ACHN (cell line): ENCODE results near the gene RBCK1.
"Not testable (repeated sequence)": the region's sequence is repeated elsewhere in the genome, so short reads cannot be mapped to it uniquely, and the experiment has no call there.

Experiments used
- DNase-seq: peaks from one replicate; pipeline ENCODE4 v3.0.0-alpha.2; 2015
- in situ Hi-C: cut with HindIII; loops from 2 replicates; pipeline ENCODE4 v1.10.0; 2017; ENCODE audit warnings: low sequenced_read_pairs, low pct_ligation_motif_present, low pct_unique_long_range_greater_than_20kb

RBCK1 gene

DNA sequence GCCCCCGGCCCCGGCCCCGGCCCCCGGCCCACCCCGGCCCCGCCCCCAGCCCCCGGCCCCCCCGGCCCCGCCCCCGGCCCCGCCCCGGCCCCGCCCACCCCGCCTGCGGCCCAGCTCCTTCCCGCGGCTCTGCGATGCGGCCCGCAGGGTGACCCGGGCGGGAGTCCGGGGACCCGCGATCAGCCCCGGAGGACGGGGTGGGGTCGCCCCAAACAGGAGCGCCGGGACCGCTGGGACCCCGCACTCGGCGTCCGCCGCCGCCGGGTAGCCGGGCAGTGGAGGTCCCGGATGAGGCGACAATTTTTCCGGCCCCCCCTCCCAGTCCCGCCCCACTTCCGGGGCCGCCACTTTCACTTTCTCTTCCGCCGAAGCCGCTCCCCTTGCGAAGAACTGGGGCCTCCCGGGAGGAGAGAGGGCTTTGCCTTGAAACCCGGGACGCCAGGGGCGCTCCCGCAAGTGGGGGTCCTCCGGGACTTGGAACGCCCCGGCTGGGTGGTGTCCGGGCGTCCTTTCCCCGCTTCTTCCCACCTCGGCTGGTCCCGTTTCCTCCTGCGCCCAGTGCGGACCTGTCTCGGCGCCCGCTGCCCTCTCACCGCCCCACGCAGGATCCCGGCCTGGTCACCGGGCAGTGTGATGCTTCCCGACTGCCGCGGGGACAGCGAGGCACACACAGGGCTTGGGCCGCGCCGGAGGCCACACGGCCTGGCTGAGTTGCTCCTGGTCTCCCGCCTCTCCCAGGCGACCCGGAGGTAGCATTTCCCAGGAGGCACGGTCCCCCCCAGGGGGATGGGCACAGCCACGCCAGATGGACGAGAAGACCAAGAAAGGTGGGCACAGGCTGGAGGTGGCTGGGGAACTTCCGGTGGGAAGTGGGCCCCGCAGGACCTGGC is at the start of gene RBCK1:
RBCK1 (plus strand) TSS at position 347 of the 890 bp plus-strand sequence; CDS start at position 806, 459 bp downstream.
- in situ Hi-C loops = no loop called here

DNA sequence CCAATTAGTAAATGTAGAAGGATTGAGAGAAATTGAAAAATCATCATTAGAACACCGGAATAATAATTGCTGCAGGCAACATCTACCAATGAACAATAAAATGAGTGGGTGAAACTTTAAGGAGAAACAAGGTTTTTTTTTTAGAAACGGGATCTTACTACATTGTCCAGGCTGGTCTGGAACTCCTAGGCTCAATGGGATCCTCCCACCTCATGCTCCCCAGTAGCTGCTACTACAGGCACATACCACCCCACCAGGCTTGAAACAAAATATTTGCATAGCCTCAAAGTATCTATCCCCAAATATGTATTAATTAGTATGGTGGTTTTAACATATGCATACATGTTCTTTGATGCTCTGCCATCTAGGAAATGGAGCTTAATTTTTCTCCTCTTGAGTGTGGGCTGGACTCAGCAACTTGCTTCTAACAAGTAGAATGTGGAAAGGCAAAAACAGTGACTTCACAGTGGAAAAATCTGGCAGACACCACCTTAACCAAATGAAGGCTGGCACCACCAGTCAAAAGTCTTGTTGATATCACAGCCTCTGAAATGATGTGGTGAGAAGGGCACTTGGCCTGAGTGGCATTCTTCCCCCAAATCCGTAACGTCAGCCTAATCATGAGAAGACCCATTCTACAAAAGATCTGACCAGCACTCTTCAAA is 49.1 kb upstream of the RBCK1 start:
- in situ Hi-C loops = no loop called here
- DNase-seq = no peak

More for the DNA sequence above, at the start of gene RBCK1:
- peak; percentile 78 for DNase-seq

DNA sequence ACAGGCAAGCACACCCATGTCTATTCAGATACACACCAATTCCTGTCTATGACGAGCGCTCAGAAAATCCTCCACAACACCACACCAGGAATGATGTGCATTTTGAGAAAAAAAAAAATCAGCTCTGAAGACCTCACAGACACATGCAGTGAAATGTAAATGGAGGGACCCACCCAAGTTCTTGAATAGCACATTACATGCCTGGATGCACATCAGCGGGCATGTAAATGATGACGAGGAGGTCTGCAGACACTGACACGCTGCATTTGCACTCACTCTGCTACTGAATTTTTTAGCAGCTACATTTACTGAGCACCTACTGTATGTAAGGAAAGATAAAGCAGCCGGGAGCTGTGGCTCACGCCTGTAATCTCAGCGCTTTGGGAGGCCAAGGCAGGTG is 46.5 kb upstream of the RBCK1 start:
- in situ Hi-C loops = no loop called here
- peak; percentile 74 for DNase-seq

DNA sequence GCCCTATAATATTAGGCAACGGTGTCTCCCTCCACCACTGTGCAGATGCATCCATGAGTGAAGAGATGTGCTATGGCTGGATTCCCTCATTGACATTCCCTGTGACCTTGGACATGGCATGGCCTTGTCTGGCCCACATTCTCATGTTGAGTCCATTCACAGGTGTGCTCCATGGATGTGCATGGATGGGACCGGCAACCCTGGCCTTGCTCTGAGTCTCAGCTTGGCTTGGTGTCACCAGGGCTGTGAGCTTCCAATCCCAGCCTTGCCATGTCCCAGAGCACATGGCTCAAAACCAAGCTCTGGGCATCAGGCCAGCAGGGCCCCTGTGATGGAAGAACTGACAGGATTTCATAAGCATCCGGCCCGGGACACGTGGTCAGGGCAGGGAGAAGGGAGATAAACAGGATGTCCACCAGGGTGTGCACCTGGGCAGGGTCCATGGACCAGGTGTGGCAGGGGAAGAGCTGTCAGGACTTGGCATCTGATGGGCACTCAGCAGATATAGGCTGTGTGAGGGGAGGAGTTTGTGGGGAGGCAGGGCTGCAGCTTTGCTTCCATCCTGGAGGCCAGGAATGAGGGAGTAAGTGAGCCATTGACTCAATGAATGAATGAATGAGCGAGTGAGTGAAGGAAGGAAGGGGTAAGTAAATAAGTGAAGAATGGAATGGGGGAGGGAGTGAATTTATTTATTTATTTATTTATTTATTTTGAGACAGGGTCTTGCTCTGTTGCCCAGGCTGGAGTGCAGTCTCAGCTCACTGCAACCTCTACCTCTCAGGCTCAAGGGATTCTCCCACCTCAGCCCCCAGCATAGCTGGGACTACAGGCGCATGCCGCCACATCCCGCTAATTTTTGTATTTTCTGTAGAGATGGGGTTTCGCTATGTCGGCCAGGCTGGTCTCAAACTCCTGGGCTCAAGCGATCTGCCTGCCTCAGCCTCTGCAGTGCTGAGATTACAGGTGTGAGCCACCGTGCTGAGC is 45.5 kb upstream of the RBCK1 start:
- peak; percentile 93 for DNase-seq
- in situ Hi-C loops = no loop called here

DNA sequence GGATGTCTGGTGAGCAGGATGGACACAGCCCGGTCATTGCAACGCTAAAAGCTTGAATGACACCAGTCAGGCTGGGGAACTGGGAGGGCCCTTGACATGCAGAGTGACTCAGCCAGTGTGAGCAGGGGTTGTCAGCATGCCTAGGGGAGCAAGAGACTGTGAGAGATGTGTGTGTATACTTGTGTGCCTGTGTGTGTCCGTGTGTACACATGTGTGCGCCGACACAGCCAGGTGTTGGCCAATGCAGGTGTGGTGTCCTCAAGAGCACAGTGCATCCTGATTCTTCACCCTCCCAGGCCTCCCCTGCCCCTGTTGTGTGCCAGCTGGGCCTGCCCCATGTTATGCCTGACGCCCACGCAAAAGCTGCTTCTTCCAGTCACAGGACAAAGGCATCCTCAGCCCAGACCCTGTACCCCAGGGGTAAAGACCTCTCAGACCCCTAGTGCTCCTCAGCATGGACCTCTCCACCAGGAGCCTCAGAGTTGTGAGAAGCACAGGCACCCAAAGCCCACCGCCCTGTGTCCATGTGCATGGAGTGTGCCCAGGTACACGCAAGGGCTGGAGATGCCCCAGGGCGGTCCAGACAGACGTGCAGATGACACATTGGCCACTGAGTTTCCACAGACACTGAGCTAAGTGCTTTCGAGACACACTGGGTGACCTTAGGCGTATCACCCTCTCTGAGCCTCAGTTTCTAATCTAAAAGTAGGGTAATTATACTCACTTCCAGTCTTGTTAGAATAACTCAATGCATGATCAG is 44.6 kb upstream of the RBCK1 start:
- DNase-seq = peak; percentile 36
- in situ Hi-C loops = no loop called here

DNA sequence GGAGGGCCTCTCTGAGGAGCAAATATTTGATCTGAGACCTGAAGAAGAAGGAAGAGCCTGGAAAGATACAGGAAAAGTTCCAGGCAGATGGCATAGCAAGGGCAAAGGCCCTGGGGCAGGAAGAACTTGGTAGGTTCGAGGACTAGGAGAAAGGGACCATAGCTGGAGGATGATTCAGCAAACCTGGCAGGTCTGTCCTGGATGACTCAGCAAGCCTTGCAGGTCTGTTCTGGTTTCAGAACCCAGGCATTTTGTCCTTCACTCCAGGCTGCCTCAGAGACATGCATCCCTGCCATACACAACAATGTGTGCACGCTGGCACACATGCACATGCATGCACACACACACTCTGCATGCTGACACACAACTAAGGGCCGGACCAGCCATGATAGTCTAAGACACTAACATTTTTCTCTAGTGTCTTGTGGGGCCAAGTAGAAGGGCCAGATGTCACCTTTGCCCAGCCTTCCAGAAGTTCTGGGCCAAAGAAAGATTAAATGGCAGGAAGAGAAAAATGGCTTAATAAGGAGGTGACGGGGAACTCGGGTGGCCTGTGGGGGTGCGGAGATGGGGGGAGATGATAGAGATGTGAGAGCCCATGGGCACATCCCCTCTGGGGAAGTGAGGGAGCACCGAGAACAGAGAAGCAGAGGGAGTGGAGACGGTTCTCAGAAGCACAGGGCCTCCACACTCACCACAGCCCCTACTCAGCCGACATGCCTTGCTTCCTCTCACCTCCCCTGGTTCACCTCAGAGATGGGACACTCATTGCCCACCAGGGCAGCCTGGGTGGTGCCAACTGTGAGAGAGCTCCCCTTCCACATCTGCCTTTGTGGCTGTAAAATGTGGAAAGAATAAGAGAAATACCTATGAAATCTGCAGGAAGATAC is 42.9 kb upstream of the RBCK1 start:
- DNase-seq = peak; percentile 52
- in situ Hi-C loops = no loop called here

DNA sequence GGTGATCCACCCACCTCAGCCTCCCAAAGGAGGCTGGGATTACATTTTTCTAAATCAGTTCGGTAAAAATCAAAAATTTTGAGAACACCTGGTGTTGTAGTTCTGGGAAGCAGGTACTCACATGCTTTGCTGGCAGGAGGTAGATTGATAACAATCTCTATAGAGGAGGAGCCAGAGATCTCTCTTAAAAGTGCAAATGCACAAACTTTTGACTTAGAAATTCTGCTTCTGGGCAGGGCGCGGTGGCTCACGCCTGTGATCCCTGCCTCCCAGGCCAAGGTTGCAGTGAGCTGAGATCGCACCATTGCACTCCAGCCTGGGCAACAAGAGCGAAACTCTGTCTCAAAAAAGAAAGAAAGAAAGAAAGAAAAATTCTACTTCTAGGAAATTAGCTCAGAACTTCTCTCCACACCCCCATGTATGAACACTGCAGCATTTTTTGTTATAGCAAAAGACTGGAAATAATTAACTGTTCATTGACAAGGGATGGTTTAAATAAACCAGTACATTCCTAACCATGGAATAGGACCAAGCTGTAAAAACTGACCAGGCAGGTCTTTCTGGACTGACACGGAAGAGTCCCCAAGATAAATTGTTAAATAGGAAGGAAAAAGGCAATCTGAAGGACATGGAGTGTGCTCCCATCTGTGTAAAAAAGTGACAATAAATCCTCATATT is 41.9 kb upstream of the RBCK1 start:
- DNase-seq = no peak
- in situ Hi-C loops = no loop called here

DNA sequence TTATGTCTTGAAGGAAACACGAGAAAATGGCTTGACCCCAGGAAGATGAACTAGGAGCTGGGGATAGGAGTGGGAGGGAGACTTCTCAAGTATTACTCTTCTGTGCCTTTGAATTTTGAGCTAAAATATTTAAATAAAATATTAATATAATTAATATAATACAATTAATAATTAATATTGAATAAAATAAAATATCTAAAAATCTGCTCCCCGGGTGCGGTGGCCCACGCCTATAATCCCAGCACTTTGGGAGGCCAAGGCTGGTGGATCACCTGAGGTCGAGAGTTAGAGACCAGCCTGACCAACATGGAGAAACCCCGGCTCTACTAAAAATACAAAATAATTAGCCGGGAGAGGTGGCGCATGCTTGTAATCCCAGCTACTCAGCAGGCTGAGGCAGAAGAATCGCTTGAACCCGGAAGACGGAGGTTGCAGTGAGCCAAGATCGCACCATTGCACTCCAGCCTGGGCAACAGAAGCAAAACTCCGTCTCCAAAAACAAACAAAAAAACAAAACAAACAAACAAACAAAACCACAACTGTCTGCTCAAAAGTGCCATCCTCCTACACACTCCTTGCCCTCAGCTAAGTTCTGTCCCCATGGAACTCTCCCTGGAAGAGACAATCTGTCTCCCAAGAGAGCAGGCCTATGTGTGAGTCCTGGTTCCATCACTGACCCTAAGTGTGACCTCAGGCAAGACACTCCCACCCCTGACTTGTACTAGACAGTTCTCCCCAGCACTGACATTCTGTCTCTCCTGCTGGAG is 41.2 kb upstream of the RBCK1 start:
- DNase-seq = no peak
- in situ Hi-C loops = no loop called here

DNA sequence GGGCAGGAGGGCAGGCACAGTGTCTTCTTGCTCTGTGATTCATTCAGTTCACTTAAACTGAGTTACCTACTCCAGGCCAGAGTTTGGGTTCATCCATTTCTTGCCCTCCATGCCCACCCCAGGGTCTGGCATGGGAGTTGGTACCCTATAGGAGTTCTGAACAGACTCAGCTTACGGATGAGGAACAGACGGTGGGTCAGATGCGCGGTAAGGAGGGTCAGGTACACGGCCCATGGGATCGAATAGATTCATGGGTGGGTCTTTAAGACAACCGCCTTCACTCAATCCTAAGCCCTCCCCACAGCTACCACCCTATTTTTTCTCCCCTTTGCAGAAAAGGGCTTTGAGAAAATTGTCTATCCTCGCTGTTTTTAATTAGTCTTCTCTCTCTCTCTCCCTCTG is 40.6 kb upstream of the RBCK1 start:
- no peak for DNase-seq
- in situ Hi-C loops = no loop called here

DNA sequence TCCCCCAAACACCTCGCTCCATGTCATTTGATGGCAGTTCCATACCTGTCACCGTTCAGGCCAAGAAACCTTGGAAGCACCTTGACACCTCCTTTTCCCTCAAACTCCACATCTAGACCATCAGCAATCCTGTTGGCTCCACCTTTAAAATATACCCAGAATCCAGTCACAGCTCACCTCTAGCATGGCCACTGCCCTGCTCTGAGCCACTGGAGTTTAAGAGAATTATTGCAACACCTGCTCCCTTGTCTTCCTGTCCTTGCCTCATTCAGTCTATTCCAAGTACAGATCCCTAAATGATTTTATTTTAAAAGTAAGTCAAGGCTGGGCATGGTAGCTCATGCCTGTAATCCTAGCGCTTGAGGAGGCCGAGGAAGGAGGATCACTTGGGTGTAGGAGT is 39.2 kb upstream of the RBCK1 start:
- no peak for DNase-seq

DNA sequence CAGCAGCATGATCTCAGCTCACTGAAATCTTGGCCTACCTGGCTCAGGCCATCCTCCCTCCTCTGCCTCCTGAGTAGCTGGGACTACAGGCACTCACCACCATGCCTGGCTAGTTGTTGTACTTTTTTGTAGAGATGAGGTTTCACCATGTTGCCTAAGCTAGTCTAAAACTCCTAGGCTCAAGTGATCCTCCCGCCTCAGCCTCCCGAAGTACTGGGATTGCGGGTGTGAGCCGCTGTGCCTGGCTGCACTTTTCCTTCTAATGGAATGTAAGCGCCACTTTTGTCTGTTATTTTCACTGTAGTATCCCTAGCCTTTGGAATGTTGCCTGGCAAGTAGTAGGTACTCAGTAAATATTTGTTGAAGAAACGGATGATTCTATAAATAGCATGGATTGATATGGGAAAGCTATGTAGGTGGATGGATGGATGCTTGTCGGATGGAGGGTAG is 37.9 kb upstream of the RBCK1 start:
- no peak for DNase-seq
- in situ Hi-C loops = no loop called here

More for the DNA sequence above, 39.2 kb upstream of the RBCK1 start:
- in situ Hi-C loops = no loop called here

DNA sequence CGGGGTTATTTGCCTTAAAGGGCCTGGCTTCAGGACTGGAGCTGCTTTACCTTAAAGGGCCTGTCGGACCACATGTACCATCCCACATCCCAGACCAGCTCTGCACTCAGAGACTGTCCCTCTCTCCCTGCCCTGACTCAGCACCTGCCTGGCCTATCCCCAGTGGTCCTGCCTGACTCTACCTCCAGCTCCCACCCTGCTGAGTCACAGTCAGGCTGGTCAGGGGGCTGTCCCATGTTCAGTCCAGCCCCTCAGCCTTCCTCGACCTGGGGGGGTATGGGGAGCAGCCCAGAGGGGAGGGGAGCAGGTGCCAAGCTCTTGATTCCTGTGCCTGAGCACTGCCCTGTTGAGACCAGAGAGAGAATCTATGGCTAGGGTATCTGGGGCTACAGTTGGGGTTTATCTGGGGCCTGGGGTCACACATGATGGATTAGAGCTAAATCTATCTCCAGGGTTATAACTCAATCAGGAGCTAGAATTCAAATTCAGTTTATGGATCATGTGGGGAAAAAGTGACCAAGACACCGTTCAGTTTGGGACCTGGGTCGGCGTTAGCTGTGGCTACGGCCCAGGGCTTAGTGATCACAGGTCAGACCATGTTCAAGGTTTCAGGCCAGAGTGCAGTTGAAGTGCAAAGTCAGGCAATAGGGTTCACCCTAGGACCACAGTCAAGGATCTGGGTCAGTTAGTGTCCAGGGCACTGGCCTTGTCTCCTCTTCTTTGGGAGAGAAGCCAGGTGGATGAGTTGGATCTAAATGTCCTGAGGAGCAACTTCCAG is 36.9 kb upstream of the RBCK1 start:
- DNase-seq = no peak
- in situ Hi-C loops = no loop called here

DNA sequence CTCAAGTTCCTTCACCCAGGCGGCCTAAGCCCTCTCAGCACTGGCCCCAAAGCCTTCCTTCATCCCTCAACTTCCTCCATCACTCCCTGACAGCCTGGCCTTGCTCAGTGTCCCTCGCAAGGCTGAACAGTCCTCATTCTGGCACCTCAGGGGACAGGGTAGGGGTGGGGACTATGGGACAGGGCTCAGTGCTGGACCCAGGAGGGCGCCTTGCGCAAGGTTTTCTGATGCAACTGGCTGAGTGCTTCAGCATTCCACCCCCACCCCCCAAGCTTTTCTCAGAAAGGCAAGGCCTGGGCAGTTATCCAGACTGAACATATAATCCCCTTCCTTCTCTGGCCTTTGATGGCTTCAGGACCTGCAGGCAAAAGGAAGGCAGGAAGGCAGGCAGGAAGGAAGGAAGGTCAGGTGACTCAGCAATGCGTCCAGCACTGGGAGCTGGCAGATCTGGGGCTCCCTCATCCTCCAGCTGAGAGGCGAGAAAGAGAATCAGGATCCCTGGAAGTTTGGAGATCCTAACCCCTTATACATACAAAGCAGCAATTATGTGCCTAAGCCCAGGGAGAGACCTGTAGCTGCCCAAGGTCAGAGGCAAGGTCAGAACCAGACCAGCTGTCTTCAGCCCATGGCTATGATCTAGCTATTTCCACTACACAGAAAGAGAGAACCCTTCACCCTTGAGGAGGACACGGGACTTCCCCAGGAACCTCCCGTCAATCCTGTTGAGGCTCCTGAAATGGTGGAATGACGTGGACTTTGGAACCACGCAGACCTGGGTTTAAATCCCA is 36.1 kb upstream of the RBCK1 start:
- in situ Hi-C loops = no loop called here
- peak; percentile 27 for DNase-seq

DNA sequence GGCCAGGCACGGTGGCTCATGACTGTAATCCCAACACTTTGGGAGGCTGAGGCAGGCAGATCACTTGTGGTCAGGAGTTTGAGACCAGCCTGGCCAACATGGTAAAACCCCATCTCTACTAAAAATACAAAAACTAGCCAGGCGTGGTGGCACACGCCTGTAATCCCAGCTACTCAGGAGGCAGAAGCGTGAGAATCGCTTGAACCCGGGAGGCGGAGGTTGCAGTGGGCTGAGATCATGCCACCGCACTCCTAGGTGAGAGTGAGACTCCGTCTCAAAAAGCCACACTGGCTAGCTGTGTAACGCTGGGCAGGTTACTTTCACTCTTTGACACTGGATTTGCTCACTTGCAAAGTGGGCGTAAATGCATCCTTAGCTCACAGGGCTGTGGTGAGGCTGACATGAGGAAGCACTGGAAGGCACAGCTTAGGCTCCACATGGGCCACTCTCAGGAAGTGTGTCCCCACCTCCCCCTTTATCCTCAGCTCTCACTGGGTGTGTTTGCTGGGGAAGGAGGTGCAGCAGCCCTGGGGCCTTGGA is 35.5 kb upstream of the RBCK1 start:
- DNase-seq, in situ Hi-C loops: not testable (repeated sequence)
